SK-N-SH (cell line): ENCODE data around the gene TRIM66. TPM values are rescaled to one million over a fixed set of nuclear protein-coding genes. Genes with fewer than 3 reads are reported as not detected.

Source experiments
- CTCF ChIA-PET: fragments of 300-600, 350-600 bp; formaldehyde crosslinking; extraction: SDS; loops from one replicate; lab custom pipeline; 2021; lab: Yijun Ruan, JAX
- POLR2A ChIA-PET: fragments of 350-600 bp; sonication (Branson Sonifier 250); formaldehyde crosslinking; extraction: SDS; loops from one replicate; lab custom pipeline; 2020; ENCODE audit warnings: antibody characterized with exemption, inconsistent platforms; lab: Yijun Ruan, JAX
- DNase-seq: peaks from one replicate; pipeline ENCODE4 v3.0.0; 2012
- H2AFZ ChIP-seq: fragments of 200-600 bp; sonication (generic); 2 replicates; pipeline ENCODE4 v1.8.1; 2016; ENCODE audit warnings: antibody characterized with exemption, mild to moderate bottlenecking, low read depth
- H3F3A ChIP-seq: fragments of 200-600 bp; sonication (generic); replicated peaks from 2 replicates; pipeline ENCODE3; 2016; ENCODE audit warnings: antibody characterized with exemption, mild to moderate bottlenecking; ENCODE audit not compliant: insufficient read depth
- H3K27ac ChIP-seq, 2 experiments: fragments of 200-500 bp in 1 of 2; fragments of 200-600 bp in 1 of 2; sonication (Bioruptor generic) in 1 of 2; sonication (generic), shearing (Covaris generic) in 1 of 2; 2 replicates each; pipeline versions ENCODE4 v1.5.1 to v1.6.1; 2014 to 2016; ENCODE audit warnings: low read depth in 2 of 2, inconsistent platforms in 1 of 2, low read length in 1 of 2, mild to moderate bottlenecking in 1 of 2, mixed read lengths in 1 of 2
- H3K27me3 ChIP-seq: fragments of 200-600 bp; sonication (generic), shearing (Covaris generic); 2 replicates; pipeline ENCODE4 v1.6.1; 2016; ENCODE audit warnings: mixed run types; ENCODE audit not compliant: insufficient read depth
- H3K36me3 ChIP-seq, 2 experiments: fragments of 200-500 bp in 1 of 2; fragments of 200-600 bp in 1 of 2; sonication (Bioruptor generic) in 1 of 2; sonication (generic) in 1 of 2; replicated peaks in 1 of 2; 2 replicates each; pipeline versions ENCODE3 to v1.5.1; 2014 to 2016; ENCODE audit warnings: low read length in 1 of 2, mild to moderate bottlenecking in 1 of 2; ENCODE audit not compliant: insufficient read depth in 2 of 2, control insufficient read depth in 1 of 2
- H3K4me1 ChIP-seq, 2 experiments: fragments of 200-500 bp in 1 of 2; fragments of 200-600 bp in 1 of 2; sonication (Bioruptor generic) in 1 of 2; sonication (generic), shearing (Covaris generic) in 1 of 2; 2 replicates each; pipeline versions ENCODE4 v1.5.1 to v1.6.1; 2014 to 2016; ENCODE audit warnings: low read depth in 1 of 2, low read length in 1 of 2, mixed run types in 1 of 2; ENCODE audit not compliant: insufficient read depth in 2 of 2, control insufficient read depth in 1 of 2
- H3K4me2 ChIP-seq: fragments of 200-600 bp; sonication (generic), shearing (Covaris generic); 2 replicates; pipeline ENCODE4 v1.6.1; 2017; ENCODE audit warnings: mixed run types
- H3K4me3 ChIP-seq, 2 experiments: fragments of 200-500 bp in 1 of 2; fragments of 200-600 bp in 1 of 2; sonication (Bioruptor generic) in 1 of 2; sonication (generic), shearing (Covaris generic) in 1 of 2; 2 replicates each; pipeline versions ENCODE4 v1.5.1 to v1.8.1; 2014 to 2016; ENCODE audit warnings: low read depth in 2 of 2, inconsistent platforms in 1 of 2, low read length in 1 of 2, mild to moderate bottlenecking in 1 of 2, mixed read lengths in 1 of 2, moderate library complexity in 1 of 2
- H3K79me2 ChIP-seq: fragments of 200-600 bp; sonication (generic); 2 replicates; pipeline ENCODE4 v1.8.1; 2017; ENCODE audit warnings: mild to moderate bottlenecking; ENCODE audit not compliant: insufficient read depth
- H3K9ac ChIP-seq: fragments of 200-600 bp; sonication (generic); 2 replicates; pipeline ENCODE4 v1.6.1; 2017; ENCODE audit warnings: mixed run types
- H3K9me2 ChIP-seq: fragments of 200-600 bp; sonication (generic); 2 replicates; pipeline ENCODE4 v1.6.1; 2017; ENCODE audit warnings: mixed run types
- H3K9me3 ChIP-seq: fragments of 200-600 bp; sonication (generic); 2 replicates; pipeline ENCODE4 v1.6.1; 2017; ENCODE audit warnings: mixed run types, mild to moderate bottlenecking, moderate library complexity
- H4K20me1 ChIP-seq: fragments of 200-600 bp; sonication (generic); 2 replicates; pipeline ENCODE4 v1.6.1; 2017; ENCODE audit warnings: mild to moderate bottlenecking, mixed run types; ENCODE audit not compliant: insufficient read depth
- CHD2 ChIP-seq: fragments of 150-350 bp; IDR thresholded peaks from 2 replicates; pipeline ENCODE4 v1.6.1; 2018; ENCODE audit warnings: low read length; ENCODE audit not compliant: partially characterized antibody
- CTCF ChIP-seq: fragments of 200-600 bp; sonication (generic); IDR thresholded peaks from 2 replicates; pipeline ENCODE4 v1.6.1; 2017; ENCODE audit warnings: antibody characterized with exemption, mild to moderate bottlenecking, moderate library complexity
- ELF1 ChIP-seq: IDR thresholded peaks from 2 replicates; pipeline ENCODE4 v1.4.0; 2012
- EP300 ChIP-seq, 2 experiments: IDR thresholded peaks; 2 replicates each; pipeline versions ENCODE4 v1.4.0 to v1.6.1; 2012; ENCODE audit warnings: borderline replicate concordance in 1 of 2, low read depth in 1 of 2, low read length in 1 of 2
- FOXJ3 ChIP-seq: sonication (generic); formaldehyde crosslinking; IDR thresholded peaks from 2 replicates; pipeline ENCODE4 v1.5.1; 2020; ENCODE audit warnings: mild to moderate bottlenecking, missing genetic modification reagents
- FOXM1 ChIP-seq: IDR thresholded peaks from 2 replicates; pipeline ENCODE4 v1.4.0; 2012; ENCODE audit warnings: low read depth, mild to moderate bottlenecking
- GATA2 ChIP-seq: sonication (generic); formaldehyde crosslinking; IDR thresholded peaks from 2 replicates; pipeline ENCODE4 v1.5.0; 2020; ENCODE audit warnings: mild to moderate bottlenecking, missing genetic modification reagents
- MXI1 ChIP-seq: IDR thresholded peaks from 2 replicates; pipeline ENCODE4 v1.6.1; 2012; ENCODE audit warnings: mild to moderate bottlenecking, low read depth, low read length, improper control_type of control experiment
- NFIC ChIP-seq: IDR thresholded peaks from 2 replicates; pipeline ENCODE4 v1.4.0; 2012; ENCODE audit warnings: borderline replicate concordance
- RAD21 ChIP-seq: IDR thresholded peaks from 2 replicates; pipeline ENCODE4 v1.6.1; 2012; ENCODE audit warnings: mild to moderate bottlenecking, low read length
- RFX5 ChIP-seq: IDR thresholded peaks from 2 replicates; pipeline ENCODE4 v1.6.1; 2012; ENCODE audit warnings: mild to moderate bottlenecking, improper control_type of control experiment, low read length
- SIN3A ChIP-seq: IDR thresholded peaks from 2 replicates; pipeline ENCODE4 v1.6.1; 2012; ENCODE audit warnings: low read depth, mild to moderate bottlenecking, low read length, moderate library complexity, borderline replicate concordance
- TCF12 ChIP-seq: IDR thresholded peaks from 2 replicates; pipeline ENCODE4 v1.4.0; 2012
- TEAD4 ChIP-seq: IDR thresholded peaks from 2 replicates; pipeline ENCODE4 v1.4.0; 2012; ENCODE audit warnings: mild to moderate bottlenecking, borderline replicate concordance; ENCODE audit not compliant: insufficient read depth
- WGBS: methylation state at CpG from one replicate; pipeline ENCODE4 v1.1.6; 2017; ENCODE audit warnings: low lambda C conversion rate; 5-methylcytosine and 5-hydroxymethylcytosine counted together
- polyA plus RNA-seq, 3 experiments: library from polyadenylated mRNA; depleted of rRNA; stranded (reverse); fragments of >200 nt; gene quantifications; 2 replicates each; pipeline ENCODE4 v1.2.3, GENCODE V29; 2012
- TF ChIP-seq, protein P1 (sequence below): IDR thresholded peaks from 2 replicates; pipeline ENCODE4 v1.4.0; 2012; ENCODE audit warnings: low read depth
- TF ChIP-seq, protein P2 (sequence below): IDR thresholded peaks from 2 replicates; pipeline ENCODE4; 2012
- TF ChIP-seq, protein P3 (sequence below): IDR thresholded peaks from 2 replicates; pipeline ENCODE4 v1.6.1; 2012; ENCODE audit warnings: mild to moderate bottlenecking, low read depth, low read length, moderate library complexity

Gene TRIM66
- polyA plus RNA-seq, 1 of the 3 experiments (the other 2 are of a cell fraction) = 6.4 TPM

DNA sequence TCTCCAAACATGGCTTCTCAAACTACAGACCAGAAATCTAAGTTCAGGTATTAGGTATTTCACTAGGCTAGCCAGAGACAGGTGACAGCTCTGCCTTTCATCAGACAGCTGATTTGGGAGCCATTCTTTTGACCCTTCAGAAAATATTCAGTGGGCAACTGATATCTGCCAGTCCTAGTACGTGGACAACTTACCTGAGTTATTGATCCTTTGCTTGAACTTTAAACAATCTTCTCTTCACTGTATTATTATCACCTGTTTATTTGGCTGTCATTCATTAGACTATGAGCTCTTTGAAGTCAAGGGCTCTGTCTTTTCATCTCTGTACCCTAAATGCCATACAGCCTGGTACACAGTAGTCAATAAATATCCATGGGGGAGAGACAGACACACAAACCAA, 17.2 kb downstream of the TRIM66 start:
- Histone ChIP-seq H3K9me3 (no peaks in the 10 kb centered on the region), H3K9me2 (no peaks in the 10 kb centered on the region), H3K4me1 (no peaks in the 10 kb centered on the region), H3K4me3 (no peak overlapping the region), H3K36me3 (peaks cover 2 to 6% of the 10 kb centered on the region in 2 experiments), H3K27ac (no peak overlapping the region), H3K79me2 (no peaks in the 10 kb centered on the region), H3F3A (peaks cover 3% of the 10 kb centered on the region), H3K27me3 (no peaks in the 10 kb centered on the region), H2AFZ (no peak overlapping the region), H4K20me1 (no peaks in the 10 kb centered on the region), H3K9ac (no peak overlapping the region), H3K4me2 (no peak overlapping the region)
- CTCF ChIA-PET = interaction anchor here (1.1 kb wide), 1 partner anchor 472 kb away, joined by 3 read pairs; no protein-coding TSS in a partner anchor
- POLR2A ChIA-PET = no interaction called here
- 94% methylated on average over 1 of the region's 1 CpG for WGBS
- no peak for DNase-seq
- TF ChIP-seq, protein P1, sequence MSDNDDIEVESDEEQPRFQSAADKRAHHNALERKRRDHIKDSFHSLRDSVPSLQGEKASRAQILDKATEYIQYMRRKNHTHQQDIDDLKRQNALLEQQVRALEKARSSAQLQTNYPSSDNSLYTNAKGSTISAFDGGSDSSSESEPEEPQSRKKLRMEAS = no peak
- TF ChIP-seq CTCF (no peak), SIN3A (no peak), GATA2 (CRISPR knock-in tag) (no peak), MXI1 (no peak), EP300 (IDR thresholded peaks at IDR 0.05; ENCODE audit: borderline replicate concordance in 1 of 2, low read depth in 1 of 2, low read length in 1 of 2) (no peak), RFX5 (no peak), RAD21 (no peak)
- TF ChIP-seq, protein P2, sequence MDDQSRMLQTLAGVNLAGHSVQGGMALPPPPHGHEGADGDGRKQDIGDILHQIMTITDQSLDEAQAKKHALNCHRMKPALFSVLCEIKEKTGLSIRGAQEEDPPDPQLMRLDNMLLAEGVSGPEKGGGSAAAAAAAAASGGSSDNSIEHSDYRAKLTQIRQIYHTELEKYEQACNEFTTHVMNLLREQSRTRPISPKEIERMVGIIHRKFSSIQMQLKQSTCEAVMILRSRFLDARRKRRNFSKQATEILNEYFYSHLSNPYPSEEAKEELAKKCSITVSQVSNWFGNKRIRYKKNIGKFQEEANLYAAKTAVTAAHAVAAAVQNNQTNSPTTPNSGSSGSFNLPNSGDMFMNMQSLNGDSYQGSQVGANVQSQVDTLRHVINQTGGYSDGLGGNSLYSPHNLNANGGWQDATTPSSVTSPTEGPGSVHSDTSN = no peak

- Histone ChIP-seq H3K27me3 (no peaks in the 10 kb centered on the region), H3K79me2 (no peaks in the 10 kb centered on the region), H3F3A (no peaks in the 10 kb centered on the region), H3K9ac (no peak overlapping the region), H3K9me2 (no peaks in the 10 kb centered on the region), H2AFZ (no peak overlapping the region), H3K4me2 (no peak overlapping the region), H4K20me1 (no peaks in the 10 kb centered on the region), H3K36me3 (no peaks in the 10 kb centered on the region), H3K4me1 (no peaks in the 10 kb centered on the region), H3K9me3 (no peaks in the 10 kb centered on the region), H3K27ac (no peak overlapping the region), H3K4me3 (no peak overlapping the region)
- WGBS = 93% methylated on average over 5 of the region's 6 CpGs
- TF ChIP-seq RAD21 (no peak), NFIC (no peak), CHD2 (no peak), RFX5 (no peak), ELF1 (no peak), FOXJ3 (no peak), FOXM1 (no peak), TEAD4 (no peak), TCF12 (no peak)
- TF ChIP-seq, protein P3, sequence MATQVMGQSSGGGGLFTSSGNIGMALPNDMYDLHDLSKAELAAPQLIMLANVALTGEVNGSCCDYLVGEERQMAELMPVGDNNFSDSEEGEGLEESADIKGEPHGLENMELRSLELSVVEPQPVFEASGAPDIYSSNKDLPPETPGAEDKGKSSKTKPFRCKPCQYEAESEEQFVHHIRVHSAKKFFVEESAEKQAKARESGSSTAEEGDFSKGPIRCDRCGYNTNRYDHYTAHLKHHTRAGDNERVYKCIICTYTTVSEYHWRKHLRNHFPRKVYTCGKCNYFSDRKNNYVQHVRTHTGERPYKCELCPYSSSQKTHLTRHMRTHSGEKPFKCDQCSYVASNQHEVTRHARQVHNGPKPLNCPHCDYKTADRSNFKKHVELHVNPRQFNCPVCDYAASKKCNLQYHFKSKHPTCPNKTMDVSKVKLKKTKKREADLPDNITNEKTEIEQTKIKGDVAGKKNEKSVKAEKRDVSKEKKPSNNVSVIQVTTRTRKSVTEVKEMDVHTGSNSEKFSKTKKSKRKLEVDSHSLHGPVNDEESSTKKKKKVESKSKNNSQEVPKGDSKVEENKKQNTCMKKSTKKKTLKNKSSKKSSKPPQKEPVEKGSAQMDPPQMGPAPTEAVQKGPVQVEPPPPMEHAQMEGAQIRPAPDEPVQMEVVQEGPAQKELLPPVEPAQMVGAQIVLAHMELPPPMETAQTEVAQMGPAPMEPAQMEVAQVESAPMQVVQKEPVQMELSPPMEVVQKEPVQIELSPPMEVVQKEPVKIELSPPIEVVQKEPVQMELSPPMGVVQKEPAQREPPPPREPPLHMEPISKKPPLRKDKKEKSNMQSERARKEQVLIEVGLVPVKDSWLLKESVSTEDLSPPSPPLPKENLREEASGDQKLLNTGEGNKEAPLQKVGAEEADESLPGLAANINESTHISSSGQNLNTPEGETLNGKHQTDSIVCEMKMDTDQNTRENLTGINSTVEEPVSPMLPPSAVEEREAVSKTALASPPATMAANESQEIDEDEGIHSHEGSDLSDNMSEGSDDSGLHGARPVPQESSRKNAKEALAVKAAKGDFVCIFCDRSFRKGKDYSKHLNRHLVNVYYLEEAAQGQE = no peak
- CTCF ChIA-PET = interaction anchor here (0.5 kb wide), 1 partner anchor 241 kb away, joined by 3 read pairs; no protein-coding TSS in a partner anchor
- POLR2A ChIA-PET = no interaction called here
- no peak for DNase-seq
Measured at GRCh38 chr11:8661001-8661795, 21.3 kb downstream of the TRIM66 start.
